ENCODE measurements around the gene MED12. TPM values are rescaled to one million over a fixed set of nuclear protein-coding genes. Genes with fewer than 3 reads are reported as not detected.

The MED12 gene
- total RNA-seq, 1 experiment from 2014 or later, result 18.1 TPM

- no peak for DNase-seq (ENCODE audit: extremely low read depth, low read depth)
Measured at GRCh38 chrX:71184092-71184491, 65.7 kb downstream of the MED12 start.

- DNase-seq (ENCODE audit: extremely low read depth, low read depth), result no peak
Measured at GRCh38 chrX:71184803-71185495, 66.6 kb downstream of the MED12 start.

GRCh38 chrX:71191248-71191647 is 72.9 kb downstream of the MED12 start:
- no peak for DNase-seq (ENCODE audit: extremely low read depth, low read depth)

Small RNA genes within 50 kb of the gene (small RNA-seq; reads per million reads assigned to genes)
- 0 reads per million in 2 experiments for gene CXorf65

Other genes with a start within 250 kb of the MED12 start
- gene TEX11, start 209.9 kb upstream of the MED12 start, total RNA-seq (2014; rRNA removed; shearing (Covaris generic)), result 0.12 and 0.42 TPM in 2 replicates
- not detected in 2 replicates for gene SLC7A3, start 187.5 kb upstream of the MED12 start, total RNA-seq (2014; rRNA removed; shearing (Covaris generic))
- gene SNX12, start 50.3 kb upstream of the MED12 start, total RNA-seq (2014; rRNA removed; shearing (Covaris generic)), result 56.0 and 63.4 TPM in 2 replicates
- 3.7 and 4.1 TPM in 2 replicates for gene FOXO4, start 22.7 kb upstream of the MED12 start, total RNA-seq (2014; rRNA removed; shearing (Covaris generic))
- gene CXorf65, start 11.9 kb upstream of the MED12 start, total RNA-seq (2014; rRNA removed; shearing (Covaris generic)), result not detected in 2 replicates
- not detected in 2 replicates for gene IL2RG, start 7.0 kb upstream of the MED12 start, total RNA-seq (2014; rRNA removed; shearing (Covaris generic))
- 0.58 and 0.69 TPM in 2 replicates for gene NLGN3, start 26.2 kb downstream of the MED12 start, total RNA-seq (2014; rRNA removed; shearing (Covaris generic))
- not detected in 2 replicates for gene GJB1, start 104.6 kb downstream of the MED12 start, total RNA-seq (2014; rRNA removed; shearing (Covaris generic))
- gene ZMYM3, start 135.5 kb downstream of the MED12 start, total RNA-seq (2014; rRNA removed; shearing (Covaris generic)), result 13.4 and 14.7 TPM in 2 replicates
- 527 and 545 TPM in 2 replicates for gene NONO, start 165.0 kb downstream of the MED12 start, total RNA-seq (2014; rRNA removed; shearing (Covaris generic))
- gene ITGB1BP2, start 183.2 kb downstream of the MED12 start, total RNA-seq (2014; rRNA removed; shearing (Covaris generic)), result 1.6 and 2.9 TPM in 2 replicates
- gene TAF1, start 247.8 kb downstream of the MED12 start, total RNA-seq (2014; rRNA removed; shearing (Covaris generic)), result 24.1 and 27.3 TPM in 2 replicates

All from NCI-H460 (cell line).